SK-N-SH treated with all-trans-retinoic acid at 6 μM for 48 hours (cell line): ENCODE measurements around the gene PRSS36.

Experiments used
- ATAC-seq: fragments of 200-7000 bp; cut with Tn5 transposase; 3 replicates; pipeline ENCODE4 v1.9.1; 2020; ENCODE audit warnings: mild to moderate bottlenecking, moderate library complexity
- ARNTL ChIP-seq: fragments of 450-650 bp; formaldehyde crosslinking; IDR thresholded peaks from 2 replicates; pipeline ENCODE4 v1.5.0; 2020; ENCODE audit warnings: low read depth, mild to moderate bottlenecking, moderate library complexity, borderline replicate concordance
- BACH2 ChIP-seq: fragments of 250-450 bp; sonication (Bioruptor Pico); IDR thresholded peaks from 2 replicates; pipeline ENCODE4 v1.9.0; 2021; ENCODE audit warnings: mild to moderate bottlenecking, borderline replicate concordance
- CSDC2 ChIP-seq: fragments of 250-450 bp; sonication (Bioruptor Pico); IDR thresholded peaks from 2 replicates; pipeline ENCODE4 v1.5.0; 2020; ENCODE audit warnings: mild to moderate bottlenecking, moderate library complexity
- ESRRG ChIP-seq: fragments of 250-450 bp; sonication (Bioruptor Pico); IDR thresholded peaks from 2 replicates; pipeline ENCODE4 v1.6.1; 2021; ENCODE audit warnings: mild to moderate bottlenecking
- GLIS3 ChIP-seq: fragments of 250-450 bp; sonication (Bioruptor Pico); IDR thresholded peaks from 2 replicates; pipeline ENCODE4 v1.5.0; 2020; ENCODE audit warnings: mild to moderate bottlenecking, moderate library complexity
- ISL1 ChIP-seq: fragments of 250-450 bp; sonication (Bioruptor Pico); IDR thresholded peaks from 2 replicates; pipeline ENCODE4 v2.1.2; 2022; ENCODE audit warnings: mild to moderate bottlenecking, moderate library complexity
- OSR1 ChIP-seq: fragments of 250-450 bp; sonication (Bioruptor Pico); IDR thresholded peaks from 2 replicates; pipeline ENCODE4 v1.8.0; 2022; ENCODE audit warnings: moderate library complexity, mild to moderate bottlenecking, inconsistent platforms
- PPARA ChIP-seq: fragments of 250-450 bp; sonication (Bioruptor Pico); IDR thresholded peaks from 2 replicates; pipeline ENCODE4 v1.5.0; 2020; ENCODE audit warnings: mild to moderate bottlenecking, borderline replicate concordance
- RARB ChIP-seq: fragments of 250-450 bp; sonication (Bioruptor Pico); IDR thresholded peaks from 2 replicates; pipeline ENCODE4 v1.8.0; 2021; ENCODE audit warnings: mild to moderate bottlenecking, moderate library complexity
- SNAI2 ChIP-seq: fragments of 250-450 bp; sonication (Bioruptor Pico); IDR thresholded peaks from 2 replicates; pipeline ENCODE4 v1.5.0; 2020; ENCODE audit warnings: mild to moderate bottlenecking, moderate library complexity
- TCF4 ChIP-seq: fragments of 250-450 bp; sonication (Bioruptor Pico); IDR thresholded peaks from 2 replicates; pipeline ENCODE4 v1.8.0; 2021; ENCODE audit warnings: mild to moderate bottlenecking, moderate library complexity, borderline replicate concordance
- TOX ChIP-seq: fragments of 250-450 bp; sonication (Bioruptor Pico); IDR thresholded peaks from 2 replicates; pipeline ENCODE4 v1.8.0; 2021; ENCODE audit warnings: mild to moderate bottlenecking, moderate library complexity, borderline replicate concordance
- ZC3H10 ChIP-seq: fragments of 250-450 bp; sonication (Bioruptor Pico); IDR thresholded peaks from 2 replicates; pipeline ENCODE4 v1.5.1; 2021; ENCODE audit warnings: mild to moderate bottlenecking, moderate library complexity
- ZFP3 ChIP-seq: fragments of 250-450 bp; sonication (Bioruptor Pico); IDR thresholded peaks from 2 replicates; pipeline ENCODE4 v1.5.0; 2020; ENCODE audit warnings: mild to moderate bottlenecking, moderate library complexity
- ZFP30 ChIP-seq: fragments of 450-650 bp; formaldehyde crosslinking; IDR thresholded peaks from 2 replicates; pipeline ENCODE4 v1.5.0; 2022; ENCODE audit warnings: mild to moderate bottlenecking, moderate library complexity
- ZNF565 ChIP-seq: fragments of 450-650 bp; formaldehyde crosslinking; conservative IDR thresholded peaks from 2 replicates; pipeline ENCODE4 v1.5.0; 2020; ENCODE audit warnings: low read depth, mild to moderate bottlenecking, moderate library complexity
- ZNF70 ChIP-seq: fragments of 450-650 bp; formaldehyde crosslinking; IDR thresholded peaks from 2 replicates; pipeline ENCODE4 v1.5.0; 2020; ENCODE audit warnings: mild to moderate bottlenecking, moderate library complexity
- ZNF8 ChIP-seq: fragments of 450-650 bp; formaldehyde crosslinking; IDR thresholded peaks from 2 replicates; pipeline ENCODE4 v1.5.0; 2020; ENCODE audit warnings: mild to moderate bottlenecking, moderate library complexity
- TF ChIP-seq, protein P1 (sequence below): fragments of 250-450 bp; sonication (Bioruptor Pico); IDR thresholded peaks from 2 replicates; pipeline ENCODE4 v1.8.0; 2020; ENCODE audit warnings: mild to moderate bottlenecking, moderate library complexity, borderline replicate concordance
- TF ChIP-seq, protein P2 (sequence below): fragments of 250-450 bp; sonication (Bioruptor Pico); IDR thresholded peaks from 2 replicates; pipeline ENCODE4 v1.5.1; 2020; ENCODE audit warnings: low read depth, mild to moderate bottlenecking, moderate library complexity
- TF ChIP-seq, protein P3 (sequence below): fragments of 250-450 bp; sonication (Bioruptor Pico); IDR thresholded peaks from 2 replicates; pipeline ENCODE4 v1.8.0; 2021; ENCODE audit warnings: low read depth, mild to moderate bottlenecking, moderate library complexity, borderline replicate concordance
- TF ChIP-seq, protein P4 (sequence below): fragments of 250-450 bp; sonication (Bioruptor Pico); IDR thresholded peaks from 2 replicates; pipeline ENCODE4 v1.5.1; 2021; ENCODE audit warnings: mild to moderate bottlenecking, moderate library complexity

Gene PRSS36

GRCh38 chr16:31131841-31132271, 18.0 kb downstream of the PRSS36 start:
- ATAC-seq: no peak
- no peak for TF ChIP-seq GLIS3 (CRISPR knock-in tag)
- TF ChIP-seq, protein P1, sequence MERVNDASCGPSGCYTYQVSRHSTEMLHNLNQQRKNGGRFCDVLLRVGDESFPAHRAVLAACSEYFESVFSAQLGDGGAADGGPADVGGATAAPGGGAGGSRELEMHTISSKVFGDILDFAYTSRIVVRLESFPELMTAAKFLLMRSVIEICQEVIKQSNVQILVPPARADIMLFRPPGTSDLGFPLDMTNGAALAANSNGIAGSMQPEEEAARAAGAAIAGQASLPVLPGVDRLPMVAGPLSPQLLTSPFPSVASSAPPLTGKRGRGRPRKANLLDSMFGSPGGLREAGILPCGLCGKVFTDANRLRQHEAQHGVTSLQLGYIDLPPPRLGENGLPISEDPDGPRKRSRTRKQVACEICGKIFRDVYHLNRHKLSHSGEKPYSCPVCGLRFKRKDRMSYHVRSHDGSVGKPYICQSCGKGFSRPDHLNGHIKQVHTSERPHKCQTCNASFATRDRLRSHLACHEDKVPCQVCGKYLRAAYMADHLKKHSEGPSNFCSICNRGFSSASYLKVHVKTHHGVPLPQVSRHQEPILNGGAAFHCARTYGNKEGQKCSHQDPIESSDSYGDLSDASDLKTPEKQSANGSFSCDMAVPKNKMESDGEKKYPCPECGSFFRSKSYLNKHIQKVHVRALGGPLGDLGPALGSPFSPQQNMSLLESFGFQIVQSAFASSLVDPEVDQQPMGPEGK: no peak
- TF ChIP-seq OSR1 (CRISPR knock-in tag): no peak
- no peak for TF ChIP-seq BACH2 (CRISPR knock-in tag)
- TF ChIP-seq ZNF8 (CRISPR knock-in tag): no peak

- ATAC-seq: no peak
- TF ChIP-seq, protein P2, sequence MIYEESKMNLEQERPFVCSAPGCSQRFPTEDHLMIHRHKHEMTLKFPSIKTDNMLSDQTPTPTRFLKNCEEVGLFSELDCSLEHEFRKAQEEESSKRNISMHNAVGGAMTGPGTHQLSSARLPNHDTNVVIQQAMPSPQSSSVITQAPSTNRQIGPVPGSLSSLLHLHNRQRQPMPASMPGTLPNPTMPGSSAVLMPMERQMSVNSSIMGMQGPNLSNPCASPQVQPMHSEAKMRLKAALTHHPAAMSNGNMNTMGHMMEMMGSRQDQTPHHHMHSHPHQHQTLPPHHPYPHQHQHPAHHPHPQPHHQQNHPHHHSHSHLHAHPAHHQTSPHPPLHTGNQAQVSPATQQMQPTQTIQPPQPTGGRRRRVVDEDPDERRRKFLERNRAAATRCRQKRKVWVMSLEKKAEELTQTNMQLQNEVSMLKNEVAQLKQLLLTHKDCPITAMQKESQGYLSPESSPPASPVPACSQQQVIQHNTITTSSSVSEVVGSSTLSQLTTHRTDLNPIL (CRISPR knock-in tag): no peak
- TF ChIP-seq ZC3H10 (CRISPR knock-in tag) (no peak), ZFP30 (CRISPR knock-in tag) (no peak), CSDC2 (CRISPR knock-in tag) (no peak), RARB (CRISPR knock-in tag) (no peak), ESRRG (CRISPR knock-in tag) (no peak), SNAI2 (CRISPR knock-in tag) (no peak), ISL1 (CRISPR knock-in tag) (no peak), OSR1 (CRISPR knock-in tag) (no peak), ZNF8 (CRISPR knock-in tag) (no peak), TCF4 (CRISPR knock-in tag) (no peak), BACH2 (CRISPR knock-in tag) (no peak), GLIS3 (CRISPR knock-in tag) (no peak)
- TF ChIP-seq, protein P1: no peak
- TF ChIP-seq, protein P3, sequence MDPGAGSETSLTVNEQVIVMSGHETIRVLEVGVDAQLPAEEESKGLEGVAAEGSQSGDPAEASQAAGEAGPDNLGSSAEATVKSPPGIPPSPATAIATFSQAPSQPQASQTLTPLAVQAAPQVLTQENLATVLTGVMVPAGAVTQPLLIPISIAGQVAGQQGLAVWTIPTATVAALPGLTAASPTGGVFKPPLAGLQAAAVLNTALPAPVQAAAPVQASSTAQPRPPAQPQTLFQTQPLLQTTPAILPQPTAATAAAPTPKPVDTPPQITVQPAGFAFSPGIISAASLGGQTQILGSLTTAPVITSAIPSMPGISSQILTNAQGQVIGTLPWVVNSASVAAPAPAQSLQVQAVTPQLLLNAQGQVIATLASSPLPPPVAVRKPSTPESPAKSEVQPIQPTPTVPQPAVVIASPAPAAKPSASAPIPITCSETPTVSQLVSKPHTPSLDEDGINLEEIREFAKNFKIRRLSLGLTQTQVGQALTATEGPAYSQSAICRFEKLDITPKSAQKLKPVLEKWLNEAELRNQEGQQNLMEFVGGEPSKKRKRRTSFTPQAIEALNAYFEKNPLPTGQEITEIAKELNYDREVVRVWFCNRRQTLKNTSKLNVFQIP (CRISPR knock-in tag): no peak
These were observed 18.4 kb downstream of the PRSS36 start for GRCh38 chr16:31131416-31131815.

- TF ChIP-seq ZC3H10 (CRISPR knock-in tag): no peak
- TF ChIP-seq RARB (CRISPR knock-in tag): no peak
- TF ChIP-seq ISL1 (CRISPR knock-in tag): no peak
- TF ChIP-seq, protein P1: no peak
- TF ChIP-seq ARNTL (CRISPR knock-in tag): no peak
- no peak for TF ChIP-seq CSDC2 (CRISPR knock-in tag)
- TF ChIP-seq ZNF70 (CRISPR knock-in tag): no peak
- TF ChIP-seq, protein P2 (CRISPR knock-in tag): no peak
- TF ChIP-seq, protein P4, sequence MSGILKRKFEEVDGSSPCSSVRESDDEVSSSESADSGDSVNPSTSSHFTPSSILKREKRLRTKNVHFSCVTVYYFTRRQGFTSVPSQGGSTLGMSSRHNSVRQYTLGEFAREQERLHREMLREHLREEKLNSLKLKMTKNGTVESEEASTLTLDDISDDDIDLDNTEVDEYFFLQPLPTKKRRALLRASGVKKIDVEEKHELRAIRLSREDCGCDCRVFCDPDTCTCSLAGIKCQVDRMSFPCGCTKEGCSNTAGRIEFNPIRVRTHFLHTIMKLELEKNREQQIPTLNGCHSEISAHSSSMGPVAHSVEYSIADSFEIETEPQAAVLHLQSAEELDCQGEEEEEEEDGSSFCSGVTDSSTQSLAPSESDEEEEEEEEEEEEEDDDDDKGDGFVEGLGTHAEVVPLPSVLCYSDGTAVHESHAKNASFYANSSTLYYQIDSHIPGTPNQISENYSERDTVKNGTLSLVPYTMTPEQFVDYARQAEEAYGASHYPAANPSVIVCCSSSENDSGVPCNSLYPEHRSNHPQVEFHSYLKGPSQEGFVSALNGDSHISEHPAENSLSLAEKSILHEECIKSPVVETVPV (CRISPR knock-in tag): no peak
- no peak for TF ChIP-seq ZFP3
- TF ChIP-seq, protein P3 (CRISPR knock-in tag): no peak
- no peak for TF ChIP-seq PPARA
- TF ChIP-seq TOX (CRISPR knock-in tag): no peak
- no peak for TF ChIP-seq ESRRG (CRISPR knock-in tag)
- no peak for TF ChIP-seq ZNF565 (CRISPR knock-in tag)
- no peak for TF ChIP-seq SNAI2 (CRISPR knock-in tag)
- TF ChIP-seq OSR1 (CRISPR knock-in tag): no peak
- ATAC-seq: no peak
These were observed 19.0 kb downstream of the PRSS36 start for GRCh38 chr16:31130899-31131298.
